ENCODE results near the gene DOK7. TPM values are rescaled to one million over a fixed set of nuclear protein-coding genes. Genes with fewer than 3 reads are reported as not detected.
"Not testable (repeated sequence)": the region's sequence is repeated elsewhere in the genome, so short reads cannot be mapped to it uniquely, and the experiment has no call there.

The DOK7 gene
- polyA plus RNA-seq, 1 experiment, result not detected

GRCh38 chr4:3505231-3505630 lies 42.1 kb downstream of the DOK7 start:
- DNase-seq (ENCODE audit: low read depth), result no peak
- H3K36me3 ChIP-seq (ENCODE audit: control insufficient read depth, insufficient read depth, low read length), result peaks cover 8% of the 10 kb centered on the region
- H3K27me3 ChIP-seq (ENCODE audit: control insufficient read depth, insufficient read depth, low read length), result no peaks in the 10 kb centered on the region
- TF ChIP-seq CTCF (IDR thresholded peaks at IDR 0.05; ENCODE audit: insufficient read depth, low read depth, low read length), result no peak
- ChIA-PET POLR2A (no interaction called here), CTCF (interaction anchor here (0.9 to 2.3 kb wide), 4 partner anchors 8 to 26 kb away, joined by 3 to 12 read pairs (median 5); no protein-coding TSS in a partner anchor)
- H3K4me3 ChIP-seq (ENCODE audit: low read depth, low read length), result no peak overlapping the region

GRCh38 chr4:3508542-3508941 lies 45.4 kb downstream of the DOK7 start:
- no peak for TF ChIP-seq CTCF (IDR thresholded peaks at IDR 0.05; ENCODE audit: insufficient read depth, low read depth, low read length)
- ChIA-PET POLR2A (no interaction called here), CTCF (no interaction called here)
- Histone ChIP-seq H3K4me3 (ENCODE audit: low read depth, low read length) (no peak overlapping the region), H3K27me3 (ENCODE audit: control insufficient read depth, insufficient read depth, low read length) (no peaks in the 10 kb centered on the region), H3K36me3 (ENCODE audit: control insufficient read depth, insufficient read depth, low read length) (peaks cover 19% of the 10 kb centered on the region)
- DNase-seq (ENCODE audit: low read depth), result no peak

- Histone ChIP-seq H3K27me3 (ENCODE audit: control insufficient read depth, insufficient read depth, low read length) (no peaks in the 10 kb centered on the region), H3K36me3 (ENCODE audit: control insufficient read depth, insufficient read depth, low read length) (peaks cover 30% of the 10 kb centered on the region), H3K4me3 (ENCODE audit: low read depth, low read length) (no peak overlapping the region)
- no peak for DNase-seq (ENCODE audit: low read depth)
- ChIA-PET CTCF (no interaction called here), POLR2A (no interaction called here)
- no peak for TF ChIP-seq CTCF (IDR thresholded peaks at IDR 0.05; ENCODE audit: insufficient read depth, low read depth, low read length)
Measured at GRCh38 chr4:3510481-3510880, 47.4 kb downstream of the DOK7 start.

GRCh38 chr4:3511187-3511586 lies 48.1 kb downstream of the DOK7 start:
- DNase-seq (ENCODE audit: low read depth), result no peak
- no peak for TF ChIP-seq CTCF (IDR thresholded peaks at IDR 0.05; ENCODE audit: insufficient read depth, low read depth, low read length)
- CTCF ChIA-PET, result no interaction called here
- H3K27me3 ChIP-seq (ENCODE audit: control insufficient read depth, insufficient read depth, low read length), result no peaks in the 10 kb centered on the region
- POLR2A ChIA-PET, result no interaction called here
- H3K36me3 ChIP-seq (ENCODE audit: control insufficient read depth, insufficient read depth, low read length), result peaks cover 34% of the 10 kb centered on the region
- no peak overlapping the region for H3K4me3 ChIP-seq (ENCODE audit: low read depth, low read length)

- H3K4me3 ChIP-seq (ENCODE audit: low read depth, low read length); CTCF ChIA-PET; H3K27me3 ChIP-seq (ENCODE audit: control insufficient read depth, insufficient read depth, low read length); DNase-seq (ENCODE audit: low read depth); POLR2A ChIA-PET: not testable (repeated sequence)
- peaks cover 37% of the 10 kb centered on the region for H3K36me3 ChIP-seq (ENCODE audit: control insufficient read depth, insufficient read depth, low read length)
Measured at GRCh38 chr4:3511601-3512000, 48.5 kb downstream of the DOK7 start.

- no peaks in the 10 kb centered on the region for H3K27me3 ChIP-seq (ENCODE audit: control insufficient read depth, insufficient read depth, low read length)
- H3K4me3 ChIP-seq (ENCODE audit: low read depth, low read length), result no peak overlapping the region
- ChIA-PET POLR2A (no interaction called here), CTCF (no interaction called here)
- no peak for TF ChIP-seq CTCF (IDR thresholded peaks at IDR 0.05; ENCODE audit: insufficient read depth, low read depth, low read length)
- DNase-seq (ENCODE audit: low read depth), result no peak
- H3K36me3 ChIP-seq (ENCODE audit: control insufficient read depth, insufficient read depth, low read length), result peaks cover 44% of the 10 kb centered on the region
Measured at GRCh38 chr4:3512279-3512678, 49.2 kb downstream of the DOK7 start.

All from BJ (cell line).